CD4-positive, alpha-beta T cell treated with Interleukin-17A for 4 hours (primary cell): ENCODE results near the gene WDR89.
"Not testable (repeated sequence)": the region's sequence is repeated elsewhere in the genome, so short reads cannot be mapped to it uniquely, and the experiment has no call there.

Source experiments
- DNase-seq: peaks from one replicate; pipeline ENCODE4 v3.0.0-alpha.2; 2020; ENCODE audit warnings: mixed read lengths

WDR89 gene

GRCh38 chr14:63594455-63595372 lies 47.0 kb downstream of the WDR89 start:
- DNase-seq: no peak

GRCh38 chr14:63583046-63583445 lies 58.6 kb downstream of the WDR89 start:
- DNase-seq: not testable (repeated sequence)

GRCh38 chr14:63581491-63581890 lies 60.2 kb downstream of the WDR89 start:
- DNase-seq: no peak

GRCh38 chr14:63578300-63578699 lies 63.4 kb downstream of the WDR89 start:
- DNase-seq: no peak

GRCh38 chr14:63573581-63573980 lies 68.1 kb downstream of the WDR89 start:
- DNase-seq: no peak

- DNase-seq: no peak
Observed at GRCh38 chr14:63565448-63565847, 76.2 kb downstream of the WDR89 start.

- no peak for DNase-seq
Observed at GRCh38 chr14:63564318-63564717, 77.4 kb downstream of the WDR89 start.

GRCh38 chr14:63563370-63564026 lies 78.2 kb downstream of the WDR89 start:
- no peak for DNase-seq

GRCh38 chr14:63562405-63562804 lies 79.3 kb downstream of the WDR89 start:
- no peak for DNase-seq

GRCh38 chr14:63555572-63555971 lies 86.1 kb downstream of the WDR89 start:
- no peak for DNase-seq

- no peak for DNase-seq
Observed at GRCh38 chr14:63551332-63551731, 90.3 kb downstream of the WDR89 start.

GRCh38 chr14:63547798-63548335 lies 93.8 kb downstream of the WDR89 start:
- no peak for DNase-seq
